Karpas-422 (cell line): ENCODE measurements around the gene CALML3. TPM values are rescaled to one million over a fixed set of nuclear protein-coding genes. Genes with fewer than 3 reads are reported as not detected.

Experiments used
- DNase-seq: peaks from one replicate; pipeline ENCODE4 v3.0.0-alpha.2; 2015
- H2AFZ ChIP-seq: fragments of 200-600 bp; sonication (generic); 2 replicates; pipeline ENCODE4 v1.6.1; 2014; ENCODE audit warnings: antibody characterized with exemption, low read length, mixed read lengths
- H3K27ac ChIP-seq: fragments of 200-600 bp; sonication (generic); 2 replicates; pipeline ENCODE4 v1.5.1; 2014; ENCODE audit warnings: mild to moderate bottlenecking, low read length, moderate library complexity
- H3K27me3 ChIP-seq: fragments of 200-600 bp; sonication (generic); 2 replicates; pipeline ENCODE4 v1.6.1; 2014; ENCODE audit warnings: low read length, mixed read lengths
- H3K36me3 ChIP-seq: fragments of 200-600 bp; sonication (generic); 2 replicates; pipeline ENCODE4 v1.6.1; 2014; ENCODE audit warnings: low read length, mixed read lengths; ENCODE audit not compliant: insufficient read depth
- H3K4me1 ChIP-seq: fragments of 200-600 bp; sonication (generic); 2 replicates; pipeline ENCODE4 v1.6.1; 2014; ENCODE audit warnings: mild to moderate bottlenecking, low read length, mixed read lengths
- H3K4me2 ChIP-seq: fragments of 200-600 bp; sonication (generic); 2 replicates; pipeline ENCODE4 v1.6.1; 2014; ENCODE audit warnings: low read length, low read depth, mild to moderate bottlenecking; ENCODE audit not compliant: poor library complexity, severe bottlenecking
- H3K4me3 ChIP-seq: fragments of 200-600 bp; sonication (generic); 2 replicates; pipeline ENCODE4 v1.5.1; 2014; ENCODE audit warnings: mild to moderate bottlenecking, antibody characterized with exemption, low read length, mixed read lengths
- H3K79me2 ChIP-seq: fragments of 200-600 bp; sonication (generic); 2 replicates; pipeline ENCODE4 v1.6.1; 2014; ENCODE audit warnings: mild to moderate bottlenecking, low read length, mixed read lengths
- H3K9ac ChIP-seq: fragments of 200-600 bp; sonication (generic); 2 replicates; pipeline ENCODE4 v1.6.0; 2014; ENCODE audit warnings: low read length
- H3K9me2 ChIP-seq: fragments of 200-600 bp; sonication (generic), shearing (Covaris generic); replicated peaks from 2 replicates; pipeline ENCODE4 v1.6.0; 2014; ENCODE audit warnings: mild to moderate bottlenecking, low read length, moderate library complexity; ENCODE audit not compliant: insufficient read depth
- H3K9me3 ChIP-seq: fragments of 300-700, 200-600 bp; sonication (generic); 2 replicates; pipeline ENCODE4 v1.6.1; 2014; ENCODE audit warnings: low read length, mixed read lengths
- H4K20me1 ChIP-seq: fragments of 200-600 bp; sonication (generic); 2 replicates; pipeline ENCODE4 v1.6.1; 2014; ENCODE audit warnings: mild to moderate bottlenecking, antibody characterized with exemption, low read length, low read depth; ENCODE audit not compliant: insufficient read depth
- total RNA-seq: library from RNA; depleted of rRNA; stranded (reverse); fragments of >200 nt; shearing (Covaris generic); gene quantifications from 2 replicates; pipeline ENCODE4 v1.2.3, GENCODE V29; 2014; ENCODE audit warnings: low replicate concordance

The CALML3 gene
- total RNA-seq, 1 experiment from 2014 or later: not detected

- Histone ChIP-seq H3K27me3 (no peaks in the 10 kb centered on the region), H3K36me3 (no peaks in the 10 kb centered on the region), H2AFZ (no peak overlapping the region), H3K4me1 (no peaks in the 10 kb centered on the region), H3K4me2 (no peak overlapping the region), H3K9me3 (no peaks in the 10 kb centered on the region), H4K20me1 (no peaks in the 10 kb centered on the region), H3K9ac (no peak overlapping the region), H3K4me3 (no peak overlapping the region), H3K27ac (no peak overlapping the region), H3K9me2 (no peaks in the 10 kb centered on the region), H3K79me2 (no peaks in the 10 kb centered on the region)
- no peak for DNase-seq
Measured at GRCh38 chr10:5500910-5501309, 23.9 kb upstream of the CALML3 start.

GRCh38 chr10:5502061-5502521 is 22.7 kb upstream of the CALML3 start:
- no peaks in the 10 kb centered on the region for H3K9me3 ChIP-seq
- no peaks in the 10 kb centered on the region for H3K4me1 ChIP-seq
- no peaks in the 10 kb centered on the region for H3K27me3 ChIP-seq
- H4K20me1 ChIP-seq: no peaks in the 10 kb centered on the region
- H3K9me2 ChIP-seq: no peaks in the 10 kb centered on the region
- H3K4me3 ChIP-seq: no peak overlapping the region
- H3K27ac ChIP-seq: no peak overlapping the region
- H3K4me2 ChIP-seq: no peak overlapping the region
- H3K79me2 ChIP-seq: no peaks in the 10 kb centered on the region
- DNase-seq: no peak
- no peak overlapping the region for H2AFZ ChIP-seq
- no peak overlapping the region for H3K9ac ChIP-seq
- H3K36me3 ChIP-seq: no peaks in the 10 kb centered on the region

- no peak overlapping the region for H2AFZ ChIP-seq
- no peak overlapping the region for H3K9ac ChIP-seq
- no peaks in the 10 kb centered on the region for H3K9me2 ChIP-seq
- H4K20me1 ChIP-seq: no peaks in the 10 kb centered on the region
- no peak overlapping the region for H3K4me3 ChIP-seq
- H3K36me3 ChIP-seq: no peaks in the 10 kb centered on the region
- H3K79me2 ChIP-seq: no peaks in the 10 kb centered on the region
- no peaks in the 10 kb centered on the region for H3K4me1 ChIP-seq
- no peaks in the 10 kb centered on the region for H3K27me3 ChIP-seq
- no peaks in the 10 kb centered on the region for H3K9me3 ChIP-seq
- no peak for DNase-seq
- H3K4me2 ChIP-seq: no peak overlapping the region
- no peak overlapping the region for H3K27ac ChIP-seq
Measured at GRCh38 chr10:5502571-5503476, 21.9 kb upstream of the CALML3 start.

- no peak overlapping the region for H3K9ac ChIP-seq
- no peaks in the 10 kb centered on the region for H4K20me1 ChIP-seq
- no peaks in the 10 kb centered on the region for H3K4me1 ChIP-seq
- H3K27me3 ChIP-seq: no peaks in the 10 kb centered on the region
- H3K9me3 ChIP-seq: no peaks in the 10 kb centered on the region
- H3K27ac ChIP-seq: no peak overlapping the region
- no peaks in the 10 kb centered on the region for H3K79me2 ChIP-seq
- no peak overlapping the region for H2AFZ ChIP-seq
- no peaks in the 10 kb centered on the region for H3K9me2 ChIP-seq
- H3K4me2 ChIP-seq: no peak overlapping the region
- no peaks in the 10 kb centered on the region for H3K36me3 ChIP-seq
- no peak for DNase-seq
- no peak overlapping the region for H3K4me3 ChIP-seq
Measured at GRCh38 chr10:5503477-5503835, 21.3 kb upstream of the CALML3 start.

- no peaks in the 10 kb centered on the region for H3K9me2 ChIP-seq
- no peaks in the 10 kb centered on the region for H3K4me1 ChIP-seq
- no peak overlapping the region for H3K27ac ChIP-seq
- H3K4me3 ChIP-seq: no peak overlapping the region
- no peak overlapping the region for H3K9ac ChIP-seq
- no peaks in the 10 kb centered on the region for H3K27me3 ChIP-seq
- DNase-seq: no peak
- no peaks in the 10 kb centered on the region for H4K20me1 ChIP-seq
- no peak overlapping the region for H3K4me2 ChIP-seq
- H3K9me3 ChIP-seq: no peaks in the 10 kb centered on the region
- no peaks in the 10 kb centered on the region for H3K79me2 ChIP-seq
- no peak overlapping the region for H2AFZ ChIP-seq
- no peaks in the 10 kb centered on the region for H3K36me3 ChIP-seq
Measured at GRCh38 chr10:5504146-5505072, 20.4 kb upstream of the CALML3 start.

- H3K4me3 ChIP-seq: no peak overlapping the region
- no peaks in the 10 kb centered on the region for H3K27me3 ChIP-seq
- H3K9ac ChIP-seq: no peak overlapping the region
- H2AFZ ChIP-seq: no peak overlapping the region
- no peak overlapping the region for H3K4me2 ChIP-seq
- no peaks in the 10 kb centered on the region for H3K79me2 ChIP-seq
- H3K36me3 ChIP-seq: no peaks in the 10 kb centered on the region
- DNase-seq: no peak
- H3K27ac ChIP-seq: no peak overlapping the region
- H3K4me1 ChIP-seq: no peaks in the 10 kb centered on the region
- H3K9me2 ChIP-seq: no peaks in the 10 kb centered on the region
- no peaks in the 10 kb centered on the region for H3K9me3 ChIP-seq
- no peaks in the 10 kb centered on the region for H4K20me1 ChIP-seq
Measured at GRCh38 chr10:5506246-5506645, 18.5 kb upstream of the CALML3 start.

GRCh38 chr10:5506751-5507648 is 17.8 kb upstream of the CALML3 start:
- Histone ChIP-seq H3K4me3 (no peak overlapping the region), H3K36me3 (no peaks in the 10 kb centered on the region), H3K79me2 (no peaks in the 10 kb centered on the region), H3K9ac (no peak overlapping the region), H3K9me3 (no peaks in the 10 kb centered on the region), H3K4me2 (no peak overlapping the region), H3K27me3 (no peaks in the 10 kb centered on the region), H3K4me1 (no peaks in the 10 kb centered on the region), H3K27ac (no peak overlapping the region), H2AFZ (no peak overlapping the region), H3K9me2 (no peaks in the 10 kb centered on the region), H4K20me1 (no peaks in the 10 kb centered on the region)
- DNase-seq: no peak
